GM15510 (cell line): ENCODE measurements around the gene DRAXIN.

Source experiments
- POLR2A ChIP-seq: IDR thresholded peaks from 3 replicates; pipeline ENCODE4 v1.6.1; 2011; ENCODE audit warnings: borderline replicate concordance; ENCODE audit not compliant: insufficient read length; ENCODE audit errors: extremely low read depth

The DRAXIN gene

DNA sequence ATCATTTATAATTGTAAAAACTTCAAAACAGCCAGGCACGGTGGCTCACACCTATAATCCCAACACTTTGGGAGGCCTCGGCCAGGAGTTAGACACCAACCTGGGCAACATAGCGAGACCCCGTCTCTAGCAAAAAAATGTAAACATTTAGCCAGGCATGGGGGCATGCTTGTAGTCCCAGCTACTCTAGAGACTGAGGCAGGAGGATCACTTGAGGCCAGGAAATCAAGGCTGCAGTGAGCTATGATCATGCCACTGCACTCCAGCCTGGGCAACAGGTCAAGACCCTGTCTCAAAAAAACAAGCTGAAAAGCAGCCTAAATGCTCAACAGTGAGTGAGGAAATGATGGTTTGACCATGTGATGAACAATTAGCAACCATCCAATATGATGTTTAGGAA is 77.8 kb downstream of the DRAXIN start:
- TF ChIP-seq POLR2A: no peak

- TF ChIP-seq POLR2A: no peak
Measured at GRCh38 chr1:11770011-11770410, 78.5 kb downstream of the DRAXIN start.

GRCh38 chr1:11771481-11772043 is 80.1 kb downstream of the DRAXIN start:
- no peak for TF ChIP-seq POLR2A

- TF ChIP-seq POLR2A: no peak
Measured at GRCh38 chr1:11772458-11772857, 80.9 kb downstream of the DRAXIN start.

- TF ChIP-seq POLR2A: no peak
Measured at GRCh38 chr1:11774753-11775152, 83.2 kb downstream of the DRAXIN start.
